H1 (cell line): ENCODE measurements around the gene SFXN2. TPM values are rescaled to one million over a fixed set of nuclear protein-coding genes. Genes with fewer than 3 reads are reported as not detected.

Experiments used
- ATF2 ChIP-seq: IDR thresholded peaks from 2 replicates; pipeline ENCODE4 v1.6.1; 2012; ENCODE audit warnings: low read length, inconsistent platforms
- CTCF ChIP-seq, 3 experiments: IDR thresholded peaks; 1 replicate in 2 of 3; 2 replicates in 1 of 3; pipeline versions ENCODE4 v1.5.1 to v1.6.1; 2011; ENCODE audit warnings: low read length in 3 of 3, mild to moderate bottlenecking in 3 of 3, inconsistent platforms in 2 of 3, low read depth in 1 of 3, moderate library complexity in 1 of 3; ENCODE audit not compliant: insufficient read depth in 1 of 3; ENCODE audit errors: control extremely low read depth in 1 of 3
- TBP ChIP-seq: IDR thresholded peaks from 2 replicates; pipeline ENCODE4 v1.6.1; 2011; ENCODE audit warnings: low read depth, low read length, improper control_type of control experiment
- YY1 ChIP-seq: IDR thresholded peaks from 2 replicates; pipeline ENCODE4 v1.6.1; 2011; ENCODE audit warnings: low read depth, mild to moderate bottlenecking, low read length
- polyA plus RNA-seq, 7 experiments: library from polyadenylated mRNA; depleted of rRNA in 3 of 7; stranded (reverse) in 5 of 7; unstranded in 2 of 7; fragments of >200 nt in 5 of 7; fragments of 200-250 nt in 2 of 7; gene quantifications; 1 replicate in 5 of 7; 2 replicates in 1 of 7; 4 replicates in 1 of 7; pipeline versions ENCODE4 v1.2.1 to v1.2.3, GENCODE V29; 2011 to 2013; ENCODE audit warnings: missing spikeins in 2 of 7, mixed read lengths in 2 of 7
- total RNA-seq: library from RNA; stranded (reverse); fragmentation: NEBNext Ultra II Directional; extraction: Animal tissue kit (Norgen Biotek cat#: 25700); gene quantifications from 2 replicates; pipeline ENCODE4 v1.2.1, GENCODE V29; 2021

Gene SFXN2
- total and polyA plus RNA-seq, 2 of the 8 experiments (the other 6 are each of a cell fraction or from before 2014, with no cell fraction given), result 20.5 to 23.5 TPM

- TF ChIP-seq CTCF (IDR thresholded peaks at IDR 0.05; ENCODE audit: control extremely low read depth in 1 of 3, insufficient read depth in 1 of 3, low read depth in 1 of 3, low read length in 3 of 3) (no peak), ATF2 (no peak), TBP (no peak), YY1 (no peak)
Observed at GRCh38 chr10:102781090-102781920, 66.9 kb downstream of the SFXN2 start (continued).
